ENCODE measurements around the gene RABEPK.
"Not testable (repeated sequence)": the region's sequence is repeated elsewhere in the genome, so short reads cannot be mapped to it uniquely, and the experiment has no call there.

The RABEPK gene

GRCh38 chr9:125195591-125195990 lies 4.8 kb upstream of the RABEPK start:
- DNase-seq = not testable (repeated sequence)

- no peak for DNase-seq
Observed at GRCh38 chr9:125202846-125203618, 2.7 kb downstream of the RABEPK start.

- no peak for DNase-seq
Observed at GRCh38 chr9:125204477-125204876, 4.1 kb downstream of the RABEPK start.

GRCh38 chr9:125214186-125214585 lies 13.8 kb downstream of the RABEPK start:
- no peak for DNase-seq

- no peak for DNase-seq
Observed at GRCh38 chr9:125218621-125219020, 18.3 kb downstream of the RABEPK start.

- not testable (repeated sequence) for DNase-seq
Observed at GRCh38 chr9:125224858-125225257, 24.5 kb downstream of the RABEPK start.

GRCh38 chr9:125227761-125228160 lies 27.4 kb downstream of the RABEPK start:
- no peak for DNase-seq

GRCh38 chr9:125233678-125234077 lies 33.3 kb downstream of the RABEPK start:
- peak; percentile 55 for DNase-seq

- DNase-seq = peak; percentile 55
Observed at GRCh38 chr9:125234099-125234498, 33.8 kb downstream of the RABEPK start.

GRCh38 chr9:125235804-125236519 lies 35.6 kb downstream of the RABEPK start:
- peak; percentile 54 for DNase-seq

GRCh38 chr9:125236520-125237159 lies 36.3 kb downstream of the RABEPK start:
- DNase-seq = peak; percentile 54

GRCh38 chr9:125238127-125238914 lies 38.0 kb downstream of the RABEPK start:
- DNase-seq = peak; percentile 44

- DNase-seq = no peak
Observed at GRCh38 chr9:125238915-125239446, 38.6 kb downstream of the RABEPK start.

- DNase-seq = no peak
Observed at GRCh38 chr9:125239631-125240597, 39.6 kb downstream of the RABEPK start.

- DNase-seq = peak; percentile 67
Observed at GRCh38 chr9:125240649-125240999, 40.3 kb downstream of the RABEPK start.

GRCh38 chr9:125241000-125241862 lies 40.9 kb downstream of the RABEPK start, which contains the start of gene HSPA5:
HSPA5 (minus strand) TSS chr9:125241343; CDS start chr9:125241126, 217 bp downstream.
- DNase-seq = peak; percentile 99

- peak; percentile 59 for DNase-seq
Observed at GRCh38 chr9:125241863-125242739, 41.8 kb downstream of the RABEPK start.

- DNase-seq = no peak
Observed at GRCh38 chr9:125243792-125244260, 43.5 kb downstream of the RABEPK start.

GRCh38 chr9:125246261-125246667 lies 45.9 kb downstream of the RABEPK start:
- DNase-seq = peak; percentile 81

Data from OCI-M1 (cell line).